SK-N-MC (cell line): ENCODE measurements around the gene CBL.

Source experiments
- EZH2 ChIP-seq: fragments of 200-600 bp; sonication (generic); IDR thresholded peaks from one replicate; pipeline ENCODE4 v1.6.1; 2017; ENCODE audit warnings: antibody characterized with exemption
- POLR2AphosphoS5 ChIP-seq: IDR thresholded peaks from 2 replicates; pipeline ENCODE4 v1.6.1; 2012; ENCODE audit warnings: mild to moderate bottlenecking, low read depth, low read length, borderline replicate concordance

- TF ChIP-seq EZH2 = no peak
- TF ChIP-seq POLR2AphosphoS5 = no peak
Observed at GRCh38 chr11:119284344-119285157, 78.4 kb downstream of the CBL start.
